Lower leg skin (tissue), 4 donors: ENCODE measurements around the gene ICAM5. TPM values are rescaled to one million over a fixed set of nuclear protein-coding genes. Genes with fewer than 3 reads are reported as not detected.
"Not testable (repeated sequence)": the region's sequence is repeated elsewhere in the genome, so short reads cannot be mapped to it uniquely, and the experiment has no call there.

Experiments
- DNase-seq, 2 donors: peaks; one replicate each; pipeline ENCODE4 v3.0.0-alpha.2; 2019; ENCODE audit warnings: low spot score in 2 of 2
- H3K4me3 ChIP-seq: fragments of 200-600 bp; sonication (generic); 2 replicates; pipeline ENCODE4 v1.5.1; 2017; ENCODE audit warnings: mild to moderate bottlenecking, low read depth; ENCODE audit not compliant: poor library complexity, severe bottlenecking
- CTCF ChIP-seq, 3 donors: fragments of 450-650 bp; IDR thresholded peaks; one replicate each; pipeline ENCODE4 v1.5.1; 2016; ENCODE audit warnings: antibody characterized with exemption in 3 of 3, mild to moderate bottlenecking in 3 of 3, moderate library complexity in 2 of 3
- POLR2A ChIP-seq, 2 donors: fragments of 450-650 bp; IDR thresholded peaks; one replicate each; pipeline ENCODE4 v1.6.1; 2016 to 2017; ENCODE audit warnings: antibody characterized with exemption in 2 of 2, mild to moderate bottlenecking in 1 of 2, moderate library complexity in 1 of 2
- WGBS, 2 donors: methylation state at CpG; one replicate each; pipeline ENCODE4 v1.1.5; 2018; 5-methylcytosine and 5-hydroxymethylcytosine counted together
- intact Hi-C: fragments of 100-400 bp; cut with DNase I; formaldehyde crosslinking; loops from one replicate; pipeline ENCODE4 v1.15.0; 2023; ENCODE audit warnings: low total_unique reads
- total RNA-seq, 4 donors: library from RNA; depleted of rRNA; stranded (reverse); fragments of >200 nt; gene quantifications; one replicate each; pipeline ENCODE4 v1.1.0, GENCODE V29; 2016

The ICAM5 gene
- total RNA-seq, result under 1 TPM in 2 of 4 donors, not detected in 2; 0.13 to 0.20 TPM

GRCh38 chr19:10289836-10290356 is at the start of gene ICAM5:
Gene ICAM5, plus strand, starts transcription at chr19:10289952. Its CDS starts 92 bp downstream, at chr19:10290044.
- no peak within 1 kb of the TSS for H3K4me3 ChIP-seq
- intact Hi-C loops, result no loop called here
- peak in 1 of 2 donors; percentile 85 for DNase-seq
- 1 to 2% methylated on average over 32 to 36 of the region's 45 CpGs for WGBS, 2 donors
- TF ChIP-seq POLR2A (IDR thresholded peaks at IDR 0.05) (no peak), CTCF (IDR thresholded peaks at IDR 0.05) (no peak)

DNA sequence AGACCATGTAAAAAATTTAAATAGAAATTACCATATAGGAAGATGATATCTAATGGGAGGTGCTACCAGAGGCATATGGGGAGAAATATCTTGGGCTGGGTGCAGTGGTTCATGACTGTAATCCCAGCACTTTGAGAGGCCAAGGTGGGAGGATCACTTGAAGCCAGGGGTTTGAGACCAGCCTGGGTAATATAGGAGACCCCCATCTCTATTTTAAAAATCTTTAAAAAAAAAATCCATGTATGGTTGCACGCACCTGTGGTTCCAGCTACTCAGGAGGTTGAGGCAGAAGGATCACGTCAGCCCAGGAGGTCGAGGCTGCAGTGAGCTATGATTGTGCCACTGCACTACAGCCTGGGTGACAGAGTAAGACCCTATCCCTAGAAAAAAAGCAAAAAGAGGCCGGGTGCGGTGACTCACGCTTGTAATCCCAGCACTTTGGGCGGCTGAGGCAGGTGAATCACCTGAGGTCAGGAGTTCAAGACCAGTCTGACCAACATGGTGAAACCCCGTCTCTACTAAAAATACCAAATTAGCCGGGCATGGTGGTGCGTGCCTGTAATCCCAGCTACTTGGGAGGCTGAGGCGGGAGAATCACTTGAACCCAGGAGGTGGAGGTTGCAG is 47.8 kb upstream of the ICAM5 start:
- WGBS, 2 donors, result 92 to 97% methylated on average over 11 of the region's 11 CpGs
- intact Hi-C loops, result loop anchor here (10.0 kb wide), 1 partner anchor 127 kb away; the partner anchor contains the start of genes EIF3G and P2RY11
- H3K4me3 ChIP-seq, DNase-seq: not testable (repeated sequence)

DNA sequence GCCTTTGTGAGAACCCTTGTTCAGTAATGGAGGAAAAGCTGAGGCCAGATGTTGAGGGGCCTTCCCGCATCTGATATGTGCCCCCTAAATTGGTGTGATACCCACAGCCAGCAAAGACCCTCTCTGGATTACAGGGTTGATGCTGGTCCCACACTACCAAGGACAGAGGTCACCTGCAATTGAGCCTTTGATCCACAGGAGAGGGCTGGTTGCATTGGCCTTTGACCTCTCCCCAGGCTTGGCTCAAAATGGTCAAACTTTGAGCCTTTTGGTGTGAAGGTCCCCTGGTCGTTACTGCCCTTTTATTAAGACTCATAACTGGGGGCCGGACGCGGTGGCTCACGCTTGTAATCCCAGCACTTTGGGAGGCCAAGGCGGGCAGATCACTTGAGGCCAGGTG is 46.1 kb upstream of the ICAM5 start:
- intact Hi-C loops, result loop anchor here (10.0 kb wide), 1 partner anchor 129 kb away; the partner anchor contains the start of genes EIF3G and P2RY11
- WGBS, 2 donors, result 92 to 93% methylated on average over 7 of the region's 7 CpGs
- TF ChIP-seq CTCF (IDR thresholded peaks at IDR 0.05), result no peak
- no peak for TF ChIP-seq POLR2A (IDR thresholded peaks at IDR 0.05)
- no peak for DNase-seq
- H3K4me3 ChIP-seq, result no peak overlapping the region

DNA sequence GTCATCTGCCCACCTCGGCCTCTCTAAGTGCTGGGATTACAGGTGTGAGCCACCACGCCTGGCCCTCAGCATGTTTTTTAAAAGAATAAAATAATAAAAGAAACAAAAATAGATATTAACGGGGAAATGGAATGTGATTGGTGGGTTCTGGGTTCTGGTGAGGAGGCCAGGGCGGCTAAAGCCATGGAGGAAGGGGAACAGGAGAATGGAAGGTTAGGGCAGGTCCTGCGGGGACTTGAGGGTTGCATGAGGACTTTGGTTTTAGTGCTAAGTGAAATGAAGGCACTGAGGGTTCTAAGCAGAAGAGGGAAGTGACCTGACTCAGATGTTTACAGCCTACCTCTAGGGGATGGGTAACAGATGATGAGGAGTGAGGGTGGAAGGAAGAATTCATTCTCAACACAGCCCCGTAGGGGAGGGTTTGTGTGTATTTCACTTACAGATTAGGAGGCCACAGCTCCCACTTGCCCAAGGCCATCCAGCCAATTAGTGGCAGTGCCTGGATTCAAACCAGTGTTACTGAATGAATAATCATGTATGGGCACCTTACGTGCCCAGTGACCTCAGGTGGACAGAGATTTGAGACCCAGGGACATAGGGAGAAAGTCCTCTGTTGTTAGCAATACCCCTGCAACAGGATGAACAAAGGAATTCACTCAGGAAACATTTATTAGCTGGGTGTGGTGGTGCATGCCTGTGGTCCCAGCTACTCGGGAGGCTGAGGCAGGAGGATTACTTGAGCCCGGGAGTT is 44.4 kb upstream of the ICAM5 start:
- H3K4me3 ChIP-seq, result no peak overlapping the region
- DNase-seq, result no peak
- 75 to 87% methylated on average over 9 of the region's 9 CpGs for WGBS, 2 donors
- intact Hi-C loops, result loop anchor here (10.0 kb wide), 1 partner anchor 131 kb away; the partner anchor contains the start of genes EIF3G and P2RY11
- TF ChIP-seq POLR2A (IDR thresholded peaks at IDR 0.05) (no peak), CTCF (IDR thresholded peaks at IDR 0.05) (no peak)

- intact Hi-C loops, result loop anchor here (10.0 kb wide), 1 partner anchor 132 kb away; the partner anchor contains the start of genes EIF3G and P2RY11
- TF ChIP-seq POLR2A (IDR thresholded peaks at IDR 0.05), result no peak
- no peak for TF ChIP-seq CTCF (IDR thresholded peaks at IDR 0.05)
- DNase-seq, result no peak
- WGBS, 2 donors, result 81 to 87% methylated on average over 6 of the region's 6 CpGs
- H3K4me3 ChIP-seq, result no peak overlapping the region
These were observed 43.2 kb upstream of the ICAM5 start for GRCh38 chr19:10246511-10246910.
